ENCODE results near the gene GPRC5D. TPM values are rescaled to one million over a fixed set of nuclear protein-coding genes. Genes with fewer than 3 reads are reported as not detected.
A peak's percentile ranks its signal among the peaks of the same experiment; 100 is the strongest.

Gene GPRC5D
- total RNA-seq, 2 donors from 2014 or later = not detected

- DNase-seq (ENCODE audit: low spot score) = no peak
- intact Hi-C loops (cut with DNase I) = loop anchor here (5.0 to 10.0 kb wide), 3 partner anchors 63 to 313 kb away; no protein-coding TSS in a partner anchor
Observed at GRCh38 chr12:12918781-12919389, 33.1 kb downstream of the GPRC5D start.

GRCh38 chr12:12917517-12917916 lies 34.5 kb downstream of the GPRC5D start:
- DNase-seq (ENCODE audit: low spot score) = no peak
- intact Hi-C loops (cut with DNase I) = loop anchor here (5.0 to 10.0 kb wide), 3 partner anchors 65 to 315 kb away; no protein-coding TSS in a partner anchor

GRCh38 chr12:12916135-12916944 lies 35.6 kb downstream of the GPRC5D start:
- intact Hi-C loops (cut with DNase I) = loop anchor here (5.0 to 10.0 kb wide), 3 partner anchors 66 to 316 kb away; no protein-coding TSS in a partner anchor

GRCh38 chr12:12915656-12916055 lies 36.3 kb downstream of the GPRC5D start:
- peak; percentile 81 for DNase-seq (ENCODE audit: low spot score)
- intact Hi-C loops (cut with DNase I) = loop anchor here (5.0 to 10.0 kb wide), 3 partner anchors 67 to 317 kb away; no protein-coding TSS in a partner anchor

More at GRCh38 chr12:12916135-12916944, 35.6 kb downstream of the GPRC5D start:
- DNase-seq (ENCODE audit: low spot score) = peak; percentile 95

- intact Hi-C loops (cut with DNase I) = loop anchor here (5.0 to 10.0 kb wide), 2 partner anchors 292 to 295 kb away; no protein-coding TSS in a partner anchor
- no peak for DNase-seq (ENCODE audit: low spot score)
Observed at GRCh38 chr12:12912711-12913110, 39.3 kb downstream of the GPRC5D start.

GRCh38 chr12:12909995-12910420 lies 42.0 kb downstream of the GPRC5D start:
- peak; percentile 62 for DNase-seq (ENCODE audit: low spot score)
- intact Hi-C loops (cut with DNase I) = loop anchor here (5.0 to 10.0 kb wide), 2 partner anchors 295 to 297 kb away; no protein-coding TSS in a partner anchor

- intact Hi-C loops (cut with DNase I) = no loop called here
- DNase-seq (ENCODE audit: low spot score) = peak; percentile 57
Observed at GRCh38 chr12:12909228-12909994, 42.6 kb downstream of the GPRC5D start.

- intact Hi-C loops (cut with DNase I) = no loop called here
- peak; percentile 19 for DNase-seq (ENCODE audit: low spot score)
Observed at GRCh38 chr12:12908711-12909110, 43.3 kb downstream of the GPRC5D start.

GRCh38 chr12:12908252-12908651 lies 43.7 kb downstream of the GPRC5D start:
- peak; percentile 66 for DNase-seq (ENCODE audit: low spot score)
- intact Hi-C loops (cut with DNase I) = no loop called here

- DNase-seq (ENCODE audit: low spot score) = peak; percentile 14
- intact Hi-C loops (cut with DNase I) = no loop called here
Observed at GRCh38 chr12:12907552-12907951, 44.4 kb downstream of the GPRC5D start.

- peak; percentile 51 for DNase-seq (ENCODE audit: low spot score)
- intact Hi-C loops (cut with DNase I) = no loop called here
Observed at GRCh38 chr12:12903642-12904609, 48.0 kb downstream of the GPRC5D start.

GRCh38 chr12:12902036-12902435 lies 49.9 kb downstream of the GPRC5D start:
- intact Hi-C loops (cut with DNase I) = no loop called here
- DNase-seq (ENCODE audit: low spot score) = peak; percentile 2

GRCh38 chr12:12901158-12901791 lies 50.7 kb downstream of the GPRC5D start:
- DNase-seq (ENCODE audit: low spot score) = peak; percentile 79
- intact Hi-C loops (cut with DNase I) = no loop called here

GRCh38 chr12:12900786-12901157 lies 51.2 kb downstream of the GPRC5D start:
- no peak for DNase-seq (ENCODE audit: low spot score)
- intact Hi-C loops (cut with DNase I) = no loop called here

GRCh38 chr12:12899530-12900380 lies 52.2 kb downstream of the GPRC5D start:
- DNase-seq (ENCODE audit: low spot score) = peak; percentile 84
- intact Hi-C loops (cut with DNase I) = no loop called here

- peak; percentile 53 for DNase-seq (ENCODE audit: low spot score)
- intact Hi-C loops (cut with DNase I) = no loop called here
Observed at GRCh38 chr12:12898911-12899511, 53.0 kb downstream of the GPRC5D start.
